GM18951 (cell line): ENCODE data around the gene FRMD8.
"Not testable (repeated sequence)": the region's sequence is repeated elsewhere in the genome, so short reads cannot be mapped to it uniquely, and the experiment has no call there.

ENCODE experiments used
- POLR2A ChIP-seq: IDR thresholded peaks from 4 replicates; pipeline ENCODE4 v1.6.1; 2011; ENCODE audit warnings: mild to moderate bottlenecking; ENCODE audit not compliant: insufficient read length, insufficient read depth; ENCODE audit errors: extremely low read depth
- in situ Hi-C: fragments of 300-500 bp; cut with MboI; formaldehyde crosslinking; loops from one replicate; pipeline ENCODE4 v1.12.0; 2022; ENCODE audit warnings: low sequenced_read_pairs, mixed read lengths, inconsistent platforms; ENCODE audit not compliant: unreplicated experiment

FRMD8 gene

GRCh38 chr11:65438257-65439151, 52.1 kb downstream of the FRMD8 start:
- TF ChIP-seq POLR2A: no peak
- in situ Hi-C loops: no loop called here

GRCh38 chr11:65439331-65440181, 53.1 kb downstream of the FRMD8 start:
- in situ Hi-C loops: no loop called here
- TF ChIP-seq POLR2A: no peak

- in situ Hi-C loops: no loop called here
- TF ChIP-seq POLR2A: no peak
Measured at GRCh38 chr11:65440831-65441499, 54.5 kb downstream of the FRMD8 start.

- in situ Hi-C loops: no loop called here
- peak; percentile 19 for TF ChIP-seq POLR2A
Measured at GRCh38 chr11:65442842-65443331, 56.5 kb downstream of the FRMD8 start.

- TF ChIP-seq POLR2A: no peak
- in situ Hi-C loops: no loop called here
Measured at GRCh38 chr11:65444314-65445051, 58.0 kb downstream of the FRMD8 start.

GRCh38 chr11:65445101-65445603, 58.7 kb downstream of the FRMD8 start:
- peak; percentile 14 for TF ChIP-seq POLR2A
- in situ Hi-C loops: no loop called here

- in situ Hi-C loops: no loop called here
- no peak for TF ChIP-seq POLR2A
Measured at GRCh38 chr11:65445604-65446445, 59.4 kb downstream of the FRMD8 start.

GRCh38 chr11:65446446-65447277, 60.2 kb downstream of the FRMD8 start:
- in situ Hi-C loops: no loop called here

GRCh38 chr11:65448074-65448417, 61.6 kb downstream of the FRMD8 start:
- in situ Hi-C loops: no loop called here
- no peak for TF ChIP-seq POLR2A

More at GRCh38 chr11:65446446-65447277, 60.2 kb downstream of the FRMD8 start:
- no peak for TF ChIP-seq POLR2A

GRCh38 chr11:65448418-65449105, 62.1 kb downstream of the FRMD8 start:
- in situ Hi-C loops: no loop called here
- TF ChIP-seq POLR2A: no peak

GRCh38 chr11:65451301-65451700, 64.9 kb downstream of the FRMD8 start:
- in situ Hi-C loops: not testable (repeated sequence)

GRCh38 chr11:65452259-65452658, 65.8 kb downstream of the FRMD8 start:
- in situ Hi-C loops: not testable (repeated sequence)
